IMR-90 (cell line): ENCODE data around the gene NUP88. TPM values are rescaled to one million over a fixed set of nuclear protein-coding genes. Genes with fewer than 3 reads are reported as not detected.

Source experiments
- ATAC-seq: fragments of 200-7000 bp; cut with Tn5 transposase; 2 replicates; pipeline ENCODE4 v1.9.1; 2020; ENCODE audit warnings: low read depth, mild to moderate bottlenecking, moderate library complexity
- BruUV-seq: library from RNA; stranded (reverse); fragments of 400-500 nt; replicated peaks from 2 replicates; lab custom pipeline; 2021; lab: Mats Ljungman, UMichigan
- CTCF ChIA-PET: fragments of 300-600 bp; formaldehyde crosslinking; extraction: SDS; loops from one replicate; lab custom pipeline; 2021; ENCODE audit warnings: antibody characterized with exemption; lab: Yijun Ruan, JAX
- POLR2A ChIA-PET: fragments of 300-600 bp; sonication (Branson Sonifier 250); formaldehyde crosslinking; loops from one replicate; lab custom pipeline; 2022; ENCODE audit warnings: antibody characterized with exemption; ENCODE audit not compliant: unreplicated experiment; lab: Charles Lee
- DNase-seq: peaks from one replicate; pipeline ENCODE4 v3.0.0; 2013
- H2AFZ ChIP-seq: replicated peaks from 2 replicates; pipeline ENCODE3; 2013; ENCODE audit warnings: low read length, mild to moderate bottlenecking; ENCODE audit not compliant: poor library complexity
- H2AK5ac ChIP-seq: 2 replicates; pipeline ENCODE4 v1.6.1; 2013; ENCODE audit warnings: low read depth, low read length, inconsistent platforms
- H2AK9ac ChIP-seq: replicated peaks from 2 replicates; pipeline ENCODE3; 2013; ENCODE audit warnings: mild to moderate bottlenecking, low read depth, low read length, moderate library complexity; ENCODE audit not compliant: poor library complexity
- H2BK120ac ChIP-seq: 2 replicates; pipeline ENCODE4 v1.6.1; 2013; ENCODE audit warnings: low read depth, low read length, inconsistent platforms
- H2BK15ac ChIP-seq: 3 replicates; pipeline ENCODE4 v1.6.1; 2013; ENCODE audit warnings: low read depth, low read length, inconsistent platforms
- H2BK20ac ChIP-seq: 2 replicates; pipeline ENCODE4 v1.6.1; 2013; ENCODE audit warnings: low read depth, mild to moderate bottlenecking, inconsistent platforms, low read length, moderate library complexity
- H2BK5ac ChIP-seq: 2 replicates; pipeline ENCODE4 v1.6.1; 2013; ENCODE audit warnings: mild to moderate bottlenecking, low read depth, low read length, inconsistent platforms; ENCODE audit not compliant: poor library complexity, severe bottlenecking
- H3K14ac ChIP-seq: replicated peaks from 2 replicates; pipeline ENCODE4 v1.6.1; 2013; ENCODE audit warnings: low read depth, low read length, inconsistent platforms
- H3K18ac ChIP-seq: 2 replicates; pipeline ENCODE4 v1.6.1; 2013; ENCODE audit warnings: low read depth, low read length, control low read depth
- H3K23ac ChIP-seq: 2 replicates; pipeline ENCODE4 v1.6.1; 2013; ENCODE audit warnings: low read depth, low read length, inconsistent platforms
- H3K27ac ChIP-seq: 2 replicates; pipeline ENCODE4 v1.5.1; 2013; ENCODE audit warnings: mild to moderate bottlenecking, control low read depth, low read length; ENCODE audit not compliant: insufficient read depth
- H3K27me3 ChIP-seq: 2 replicates; pipeline ENCODE4 v1.6.1; 2013; ENCODE audit warnings: low read length; ENCODE audit not compliant: control insufficient read depth, insufficient read depth
- H3K36me3 ChIP-seq: 2 replicates; pipeline ENCODE4 v1.6.1; 2013; ENCODE audit warnings: low read length, mixed read lengths; ENCODE audit not compliant: control insufficient read depth, insufficient read depth
- H3K4ac ChIP-seq: 2 replicates; pipeline ENCODE4 v1.6.1; 2013; ENCODE audit warnings: low read depth, low read length, inconsistent platforms
- H3K4me1 ChIP-seq: 2 replicates; pipeline ENCODE4 v1.6.1; 2013; ENCODE audit warnings: low read length, mixed read lengths; ENCODE audit not compliant: control insufficient read depth, insufficient read depth
- H3K4me2 ChIP-seq: 2 replicates; pipeline ENCODE4 v1.6.1; 2013; ENCODE audit warnings: low read depth, mild to moderate bottlenecking, control low read depth, low read length, moderate library complexity
- H3K4me3 ChIP-seq: 2 replicates; pipeline ENCODE4 v1.5.1; 2013; ENCODE audit warnings: low read depth, mild to moderate bottlenecking, control low read depth, low read length, moderate library complexity; ENCODE audit not compliant: insufficient read depth
- H3K56ac ChIP-seq: 2 replicates; pipeline ENCODE4 v1.6.1; 2013; ENCODE audit warnings: low read length, inconsistent platforms; ENCODE audit not compliant: insufficient read depth; ENCODE audit errors: extremely low read depth
- H3K79me1 ChIP-seq, 2 experiments: 2 replicates each; pipeline ENCODE4 v1.6.1; 2013; ENCODE audit warnings: low read length in 2 of 2, inconsistent platforms in 1 of 2, low read depth in 1 of 2
- H3K9ac ChIP-seq: 2 replicates; pipeline ENCODE4 v1.6.1; 2013; ENCODE audit warnings: low read depth, low read length, control low read depth
- H3K9me1 ChIP-seq: 2 replicates; pipeline ENCODE4 v1.6.1; 2013; ENCODE audit warnings: low read length, inconsistent platforms; ENCODE audit not compliant: insufficient read depth
- H3K9me3 ChIP-seq: 2 replicates; pipeline ENCODE4 v1.6.1; 2013; ENCODE audit warnings: low read length; ENCODE audit not compliant: control insufficient read depth, insufficient read depth
- H4K20me1 ChIP-seq: 2 replicates; pipeline ENCODE4 v1.6.1; 2013; ENCODE audit warnings: low read length, inconsistent platforms; ENCODE audit not compliant: insufficient read depth
- H4K5ac ChIP-seq: 2 replicates; pipeline ENCODE4 v1.6.1; 2013; ENCODE audit warnings: mild to moderate bottlenecking, low read depth, low read length, control low read depth
- H4K8ac ChIP-seq, 2 experiments: 2 replicates each; pipeline ENCODE4 v1.6.1; 2013; ENCODE audit warnings: low read depth in 2 of 2, low read length in 2 of 2, control low read depth in 1 of 2, inconsistent platforms in 1 of 2
- H4K91ac ChIP-seq: 2 replicates; pipeline ENCODE4 v1.6.1; 2013; ENCODE audit warnings: low read depth, low read length, inconsistent platforms; ENCODE audit not compliant: insufficient read depth
- BHLHE40 ChIP-seq: fragments of 150-350 bp; IDR thresholded peaks from 2 replicates; pipeline ENCODE4 v1.6.1; 2016; ENCODE audit warnings: mild to moderate bottlenecking, low read depth, low read length
- CHD1 ChIP-seq: IDR thresholded peaks from 2 replicates; pipeline ENCODE4 v1.6.1; 2012; ENCODE audit warnings: low read depth, low read length, improper control_type of control experiment
- FOS ChIP-seq: fragments of 150-350 bp; IDR thresholded peaks from 2 replicates; pipeline ENCODE4 v1.6.1; 2016; ENCODE audit warnings: low read depth, low read length
- MAFK ChIP-seq: IDR thresholded peaks from 2 replicates; pipeline ENCODE4 v1.6.1; 2012; ENCODE audit warnings: low read depth, low read length, improper control_type of control experiment
- RFX5 ChIP-seq: IDR thresholded peaks from 2 replicates; pipeline ENCODE4 v1.8.0; 2012; ENCODE audit warnings: low read depth, mild to moderate bottlenecking, low read length, moderate library complexity
- SMC3 ChIP-seq: fragments of 150-350 bp; IDR thresholded peaks from 2 replicates; pipeline ENCODE4 v1.6.1; 2016; ENCODE audit warnings: low read depth, mild to moderate bottlenecking, antibody characterized with exemption, low read length, moderate library complexity
- WGBS, 2 experiments: methylation state at CpG; one replicate each; pipeline versions ENCODE4 v1.1.5 to v1.1.7; 2013; ENCODE audit warnings: missing lambda C conversion rate in 2 of 2; ENCODE audit not compliant: insufficient read length in 1 of 2; ENCODE audit errors: extremely low coverage in 2 of 2; 5-methylcytosine and 5-hydroxymethylcytosine counted together
- dilution Hi-C: fragments of 300-500 bp; cut with HindIII; formaldehyde crosslinking; loops from one replicate; pipeline ENCODE4 v1.14.3; 2018; ENCODE audit warnings: low sequenced_read_pairs; ENCODE audit not compliant: unreplicated experiment
- in situ Hi-C: fragments of 300-500 bp; cut with MboI; formaldehyde crosslinking; loops from 3 replicates; pipeline ENCODE4 v1.14.3; 2019; ENCODE audit warnings: low sequenced_read_pairs, inconsistent platforms, mixed read lengths
- intact Hi-C: fragments of 100-400 bp; cut with micrococcal nuclease; formaldehyde crosslinking; loops from 2 replicates; pipeline ENCODE4 v1.10.0; 2022
- polyA plus RNA-seq, 3 experiments: library from polyadenylated mRNA; depleted of rRNA; stranded (reverse); fragments of >200 nt; gene quantifications; 2 replicates each; pipeline ENCODE4 v1.2.3, GENCODE V29; 2012; ENCODE audit warnings: low replicate concordance in 1 of 3
- total RNA-seq: library from RNA; depleted of rRNA; stranded (reverse); fragments of >200 nt; gene quantifications from 2 replicates; pipeline ENCODE4 v1.2.3, GENCODE V29; 2012
- TF ChIP-seq, protein P1 (sequence below): fragments of 150-350 bp; IDR thresholded peaks from 2 replicates; pipeline ENCODE4 v1.6.1; 2016; ENCODE audit warnings: low read depth, mild to moderate bottlenecking, low read length, moderate library complexity, borderline replicate concordance

NUP88 gene
- total and polyA plus RNA-seq, 2 of the 4 experiments (the other 2 are of a cell fraction), result 57.0 to 83.7 TPM

DNA sequence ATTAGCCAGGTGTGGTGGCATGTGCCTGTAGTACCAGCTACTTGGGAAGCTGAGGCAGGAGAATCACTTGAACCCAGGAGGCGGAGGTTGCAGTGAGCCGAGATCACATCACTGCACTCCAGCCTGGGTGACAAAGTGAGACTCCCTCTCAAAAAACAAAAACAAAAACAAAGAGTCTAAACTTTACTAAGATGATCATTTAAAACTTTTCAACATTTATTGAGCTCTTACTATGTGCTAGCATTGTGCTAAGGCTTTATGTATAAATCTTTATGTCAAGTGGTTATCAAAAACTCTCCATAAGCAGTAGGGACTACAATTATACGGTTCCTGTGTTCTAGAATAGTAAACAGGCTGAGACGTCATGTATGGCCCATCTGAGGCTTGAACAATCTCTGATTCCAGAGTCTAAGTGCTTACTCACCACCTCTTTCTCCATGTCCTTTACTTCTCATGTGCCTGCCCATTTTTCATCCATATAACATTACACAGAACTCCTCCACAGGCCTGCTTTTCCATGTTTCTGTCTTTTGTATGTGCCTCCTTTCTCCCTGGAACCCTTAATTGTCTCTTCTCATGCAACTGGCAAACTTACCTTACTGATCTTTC, 66.7 kb downstream of the NUP88 start (continued):
- TF ChIP-seq, protein P1, sequence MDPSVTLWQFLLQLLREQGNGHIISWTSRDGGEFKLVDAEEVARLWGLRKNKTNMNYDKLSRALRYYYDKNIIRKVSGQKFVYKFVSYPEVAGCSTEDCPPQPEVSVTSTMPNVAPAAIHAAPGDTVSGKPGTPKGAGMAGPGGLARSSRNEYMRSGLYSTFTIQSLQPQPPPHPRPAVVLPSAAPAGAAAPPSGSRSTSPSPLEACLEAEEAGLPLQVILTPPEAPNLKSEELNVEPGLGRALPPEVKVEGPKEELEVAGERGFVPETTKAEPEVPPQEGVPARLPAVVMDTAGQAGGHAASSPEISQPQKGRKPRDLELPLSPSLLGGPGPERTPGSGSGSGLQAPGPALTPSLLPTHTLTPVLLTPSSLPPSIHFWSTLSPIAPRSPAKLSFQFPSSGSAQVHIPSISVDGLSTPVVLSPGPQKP, result no peak

GRCh38 chr17:5344914-5345313, 74.5 kb downstream of the NUP88 start:
- Histone ChIP-seq H2AK5ac (no peak overlapping the region), H2BK5ac (no peak overlapping the region), H3K4me2 (no peak overlapping the region), H3K4me1 (no peaks in the 10 kb centered on the region), H3K18ac (no peak overlapping the region), H4K5ac (no peak overlapping the region), H3K27me3 (no peaks in the 10 kb centered on the region), H2BK15ac (no peak overlapping the region), H4K8ac (no peak overlapping the region), H2AK9ac (no peak overlapping the region), H3K4ac (no peak overlapping the region), H3K4me3 (no peak overlapping the region), H3K27ac (no peak overlapping the region), H2BK120ac (no peak overlapping the region), H4K20me1 (no peaks in the 10 kb centered on the region), H3K56ac (no peak overlapping the region), H4K91ac (no peak overlapping the region), H3K9ac (no peak overlapping the region), H2AFZ (no peak overlapping the region), H3K9me3 (no peaks in the 10 kb centered on the region), H3K14ac (no peak overlapping the region), H3K9me1 (peaks cover 2% of the 10 kb centered on the region; the same call in 1 of the 2 replicates), H2BK20ac (no peak overlapping the region), H3K23ac (no peak overlapping the region), H3K36me3 (peaks cover 6% of the 10 kb centered on the region), H3K79me1 (peaks cover 2 to 4% of the 10 kb centered on the region in 2 experiments; a peak in 2 of 4 replicates)
- BruUV-seq, result no TSS peak
- no peak for TF ChIP-seq CHD1
- TF ChIP-seq, protein P1, result no peak
- no peak for TF ChIP-seq RFX5
- no peak for TF ChIP-seq MAFK
- TF ChIP-seq FOS, result no peak
- no peak for TF ChIP-seq BHLHE40
- TF ChIP-seq SMC3, result no peak
- intact Hi-C loops, result no loop called here
- DNase-seq (no peak), ATAC-seq (no peak)
- in situ Hi-C loops, result no loop called here
- ChIA-PET POLR2A (no interaction called here), CTCF (no interaction called here)
- no CpG with 5 or more reads among the region's 9 CpGs for WGBS, 2 experiments
- dilution Hi-C loops, result no loop called here
